22Rv1 (cell line): ENCODE measurements around the gene PKIG.

Source experiments
- H3K27ac ChIP-seq: fragments of 450-650 bp; 2 replicates; pipeline ENCODE4 v1.5.1; 2017
- CTCF ChIP-seq: fragments of 450-650 bp; IDR thresholded peaks from 2 replicates; pipeline ENCODE4 v1.5.1; 2017; ENCODE audit warnings: mild to moderate bottlenecking
- ZFX ChIP-seq: fragments of 450-650 bp; IDR thresholded peaks from 2 replicates; pipeline ENCODE4 v1.6.1; 2017; ENCODE audit warnings: antibody characterized with exemption, borderline replicate concordance

Gene PKIG

GRCh38 chr20:44614525-44614924, 32.1 kb downstream of the PKIG start:
- H3K27ac ChIP-seq = no peak overlapping the region
- TF ChIP-seq CTCF = no peak
- no peak for TF ChIP-seq ZFX

- H3K27ac ChIP-seq = no peak overlapping the region
- no peak for TF ChIP-seq CTCF
- no peak for TF ChIP-seq ZFX
These were observed 32.9 kb downstream of the PKIG start for GRCh38 chr20:44615169-44615791.

- no peak for TF ChIP-seq CTCF
- no peak for TF ChIP-seq ZFX
- H3K27ac ChIP-seq = no peak overlapping the region
These were observed 33.7 kb downstream of the PKIG start for GRCh38 chr20:44615876-44616603.

GRCh38 chr20:44616604-44616964, 34.2 kb downstream of the PKIG start:
- TF ChIP-seq CTCF = no peak
- H3K27ac ChIP-seq = no peak overlapping the region

- TF ChIP-seq CTCF = no peak
- no peak for TF ChIP-seq ZFX
- H3K27ac ChIP-seq = no peak overlapping the region
These were observed 35.9 kb downstream of the PKIG start for GRCh38 chr20:44618318-44618731.

- TF ChIP-seq CTCF (no peak), ZFX (no peak)
These were observed 36.9 kb downstream of the PKIG start for GRCh38 chr20:44619294-44619693.

GRCh38 chr20:44620030-44620429, 37.7 kb downstream of the PKIG start:
- TF ChIP-seq CTCF (no peak), ZFX (no peak)
- no peak overlapping the region for H3K27ac ChIP-seq

More at GRCh38 chr20:44619294-44619693, 36.9 kb downstream of the PKIG start:
- no peak overlapping the region for H3K27ac ChIP-seq
